Measurements from ENCODE around the gene PHYKPL.

- TF ChIP-seq EZH2 (IDR thresholded peaks at IDR 0.05; ENCODE audit: low read length, missing control alignments): no peak
- no peak for TF ChIP-seq CTCF (conservative IDR thresholded peaks at IDR 0.05 in 1 of 2, IDR thresholded peaks at IDR 0.05 in 1 of 2; ENCODE audit: low read depth in 1 of 2, low read length in 2 of 2)
Observed at GRCh38 chr5:178273665-178274541, 41.3 kb upstream of the PHYKPL start.
